OCI-M2 (cell line): ENCODE data around the gene PRDM16.

Source experiments
- DNase-seq: peaks from one replicate; lab custom pipeline; 2025; ENCODE audit not compliant: unreplicated experiment; lab: John Stamatoyannopoulos, UW

Gene PRDM16

GRCh38 chr1:3380469-3380868 is 311.5 kb downstream of the PRDM16 start:
- no peak for DNase-seq

- no peak for DNase-seq
Measured at GRCh38 chr1:3381901-3382300, 312.9 kb downstream of the PRDM16 start.

DNA sequence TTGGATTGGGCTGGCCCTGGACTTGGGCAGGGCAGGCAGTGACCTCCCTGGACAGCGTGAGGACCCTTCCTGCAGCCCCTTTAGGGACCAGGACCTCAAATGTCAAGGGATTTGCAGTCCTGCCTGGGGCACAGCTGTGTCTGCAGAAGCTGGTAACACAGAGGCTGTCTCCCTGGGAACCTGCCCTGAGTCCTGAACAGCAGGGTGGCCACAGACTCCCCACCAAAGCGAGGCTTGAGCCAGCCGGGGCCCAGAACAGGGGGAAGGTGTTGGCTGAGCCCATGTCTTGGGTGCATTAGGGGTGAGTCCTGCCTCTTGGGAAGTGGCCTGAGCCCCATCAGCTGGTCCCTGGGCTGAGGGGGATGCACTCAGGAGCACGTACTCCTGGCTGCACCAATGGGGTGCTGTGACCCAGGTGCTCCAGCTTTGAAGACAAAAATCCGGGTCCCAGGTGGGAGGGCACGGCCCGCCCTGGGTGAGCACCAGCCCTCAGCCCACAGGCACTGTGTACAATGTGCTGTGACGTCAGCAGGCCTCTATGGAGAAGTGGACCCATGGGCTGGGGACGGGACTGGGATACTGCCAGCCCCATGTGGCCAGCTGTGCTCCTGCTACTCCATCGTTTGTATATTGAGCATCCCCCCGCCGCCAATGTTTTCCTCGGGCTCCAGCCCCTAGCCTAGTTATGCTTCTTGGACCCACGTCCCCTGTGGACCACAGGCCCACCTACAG is 313.5 kb downstream of the PRDM16 start:
- no peak for DNase-seq

DNA sequence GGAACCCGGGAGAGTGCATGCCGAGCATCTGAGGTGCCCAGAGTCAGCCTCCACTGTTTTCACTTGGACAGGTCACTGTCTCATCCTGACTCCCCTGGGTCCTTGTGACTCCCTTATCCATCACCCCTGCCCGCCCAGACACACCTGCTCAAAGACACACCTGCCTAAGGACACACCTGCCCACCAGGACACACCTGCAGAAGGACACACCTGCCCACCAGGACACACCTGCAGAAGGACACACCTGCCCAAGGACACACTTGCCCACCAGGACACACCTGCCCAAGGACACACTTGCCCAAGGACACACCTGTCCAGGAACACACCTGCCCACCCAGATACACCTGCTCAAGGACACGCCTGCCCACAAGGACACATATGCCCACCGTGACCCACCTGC is 314.7 kb downstream of the PRDM16 start:
- DNase-seq = no peak

GRCh38 chr1:3384407-3384806 is 315.4 kb downstream of the PRDM16 start:
- DNase-seq = no peak

DNA sequence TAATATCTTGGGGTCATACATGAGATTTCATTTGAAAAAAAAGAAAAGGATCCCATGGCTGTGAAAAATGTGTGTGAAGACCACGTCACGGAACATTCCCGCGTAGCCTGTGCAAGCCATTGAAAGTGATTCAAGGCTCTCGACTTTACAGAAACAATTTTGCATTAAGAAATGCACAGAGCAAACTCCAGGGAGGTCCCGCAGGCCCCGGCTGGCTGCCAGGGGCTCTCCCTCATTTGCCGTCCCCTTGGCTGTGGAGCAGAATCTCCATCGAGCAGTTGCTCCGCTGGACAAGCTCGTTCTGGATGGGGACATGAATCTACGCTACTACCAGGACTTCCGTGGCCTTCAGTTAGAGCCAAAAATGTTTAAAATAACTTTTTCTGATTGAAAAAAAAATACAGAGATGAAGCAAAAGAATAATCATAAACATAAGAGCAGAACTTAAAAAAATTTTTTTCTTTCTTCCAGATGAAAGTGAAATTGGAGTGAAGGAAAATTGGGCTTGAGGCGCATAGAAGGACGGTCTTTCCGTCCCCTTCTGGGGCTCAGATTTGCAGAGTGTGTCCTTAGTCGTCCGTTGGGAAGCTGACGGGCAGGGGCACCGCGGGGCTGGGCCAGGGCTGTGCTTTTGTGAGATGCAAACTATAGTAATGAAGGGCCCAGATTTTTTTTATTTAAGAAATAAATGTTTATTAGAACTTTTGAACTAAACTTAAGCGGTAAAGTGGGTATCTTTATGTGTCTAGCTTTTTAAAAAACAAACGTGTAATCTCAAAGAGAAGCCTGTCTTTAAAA is 317.4 kb downstream of the PRDM16 start:
- no peak for DNase-seq

DNA sequence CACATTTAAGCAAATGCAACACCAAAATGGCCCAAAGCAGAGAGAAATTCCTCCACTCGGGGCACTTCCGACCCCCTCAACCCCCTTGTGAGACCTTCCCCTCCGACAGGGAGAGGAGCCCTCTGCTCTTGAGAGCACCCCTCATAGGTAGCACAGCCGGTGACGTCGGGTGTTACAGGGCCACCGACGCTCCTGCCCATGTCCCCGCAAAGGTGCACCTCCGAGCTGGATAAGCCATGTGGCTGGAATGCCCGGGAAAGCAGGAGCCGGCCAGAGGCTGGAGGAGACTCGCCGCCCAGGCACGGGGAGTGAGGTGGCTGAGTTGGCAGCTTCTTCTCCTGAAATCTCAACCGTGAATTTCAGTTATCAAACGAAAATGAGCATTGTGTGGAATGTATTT is 318.4 kb downstream of the PRDM16 start:
- DNase-seq = no peak

GRCh38 chr1:3389093-3389833 is 320.3 kb downstream of the PRDM16 start:
- DNase-seq = no peak

- no peak for DNase-seq
Measured at GRCh38 chr1:3390291-3390690, 321.3 kb downstream of the PRDM16 start.

GRCh38 chr1:3391711-3392110 is 322.7 kb downstream of the PRDM16 start:
- DNase-seq = no peak

DNA sequence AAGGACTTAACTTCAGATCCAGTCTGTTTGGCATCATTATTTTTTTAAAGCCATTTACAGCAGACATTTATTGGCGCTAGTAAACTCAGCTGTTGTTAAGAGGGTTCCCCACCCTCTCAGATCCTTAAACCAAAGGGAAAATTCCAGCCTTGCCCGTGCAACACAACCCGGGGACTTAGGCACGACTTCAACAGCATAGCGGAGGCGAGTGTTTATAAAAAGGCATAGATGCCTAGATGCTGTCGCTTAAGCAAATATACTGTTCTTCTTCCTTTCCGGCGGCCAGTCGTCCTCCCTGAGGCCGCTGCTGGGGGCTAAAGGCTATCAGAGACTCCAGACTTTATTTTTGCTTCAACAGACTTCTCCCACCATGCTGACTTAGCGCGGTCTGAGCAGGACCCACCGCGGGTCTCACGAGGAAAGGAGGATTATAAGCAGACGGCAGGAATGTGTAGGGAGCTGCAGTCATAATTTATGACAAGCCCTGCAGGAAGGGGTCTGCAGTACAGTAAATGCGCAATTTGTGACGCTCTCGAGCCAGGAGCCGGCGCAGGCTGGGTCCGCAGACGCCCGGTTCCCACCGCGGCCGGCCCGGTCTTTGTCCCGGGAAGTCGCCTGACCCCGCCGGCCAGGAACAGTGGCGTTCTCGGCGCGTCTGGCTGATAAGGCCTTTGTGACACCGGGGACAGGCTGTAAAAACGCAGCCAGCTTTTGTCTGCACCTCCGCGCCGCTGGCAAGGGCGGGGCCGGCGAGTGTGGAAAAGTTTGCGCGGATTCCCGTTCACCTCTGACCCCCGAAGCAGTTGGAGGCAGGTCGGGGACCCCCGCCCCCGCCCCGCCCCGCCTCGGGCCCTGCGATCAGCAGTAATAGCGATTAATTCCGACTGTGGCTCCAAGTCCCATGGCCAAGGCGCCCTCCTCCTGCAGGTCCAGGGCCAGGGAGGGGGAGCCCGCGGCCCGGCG is 324.3 kb downstream of the PRDM16 start:
- no peak for DNase-seq

DNA sequence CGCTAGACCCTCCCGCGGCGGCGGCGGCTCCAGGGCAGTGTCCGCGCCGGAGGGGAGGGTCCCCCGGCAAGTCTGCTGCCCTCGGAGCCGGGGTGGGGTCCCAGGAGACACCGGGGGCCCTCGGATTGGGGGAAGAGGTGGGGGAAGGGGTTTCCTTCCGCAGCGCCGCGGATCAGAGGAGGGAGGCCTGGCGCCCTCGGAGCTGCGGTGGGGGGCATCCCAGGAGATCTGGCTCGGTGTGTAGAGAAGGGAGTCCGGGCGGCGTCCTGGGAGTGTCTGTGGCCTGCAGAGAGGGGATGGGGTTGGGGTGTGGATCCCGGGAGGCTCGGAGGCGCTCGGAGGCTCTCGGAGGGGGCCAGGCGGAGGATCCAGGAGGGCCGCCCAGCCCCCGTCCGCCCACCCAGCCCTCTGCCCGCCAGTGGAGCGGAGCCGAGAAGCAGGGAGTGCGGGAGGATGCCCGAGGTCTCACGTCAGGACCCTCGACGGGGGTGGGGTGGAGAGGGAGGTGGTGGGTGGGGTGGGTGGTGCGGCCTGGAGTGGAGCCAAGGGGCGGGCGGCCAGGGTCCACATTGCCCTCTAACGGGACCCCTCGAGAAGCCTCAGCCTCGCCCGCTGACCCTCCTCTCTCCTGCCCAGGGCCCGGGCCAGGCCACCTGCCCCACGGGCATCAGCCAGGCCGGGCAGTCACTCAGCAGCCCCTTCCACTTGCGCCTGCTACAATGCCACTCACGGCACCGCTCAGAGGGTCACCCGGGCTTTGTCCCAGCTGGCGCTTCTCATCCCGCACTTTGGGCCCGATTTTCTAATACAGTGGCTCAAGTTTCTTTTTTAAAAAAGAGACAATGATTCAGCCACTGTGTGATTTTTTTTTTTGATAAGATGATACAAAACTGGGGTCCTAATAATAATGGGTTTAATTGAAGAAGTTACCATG is 325.3 kb downstream of the PRDM16 start:
- DNase-seq = no peak

DNA sequence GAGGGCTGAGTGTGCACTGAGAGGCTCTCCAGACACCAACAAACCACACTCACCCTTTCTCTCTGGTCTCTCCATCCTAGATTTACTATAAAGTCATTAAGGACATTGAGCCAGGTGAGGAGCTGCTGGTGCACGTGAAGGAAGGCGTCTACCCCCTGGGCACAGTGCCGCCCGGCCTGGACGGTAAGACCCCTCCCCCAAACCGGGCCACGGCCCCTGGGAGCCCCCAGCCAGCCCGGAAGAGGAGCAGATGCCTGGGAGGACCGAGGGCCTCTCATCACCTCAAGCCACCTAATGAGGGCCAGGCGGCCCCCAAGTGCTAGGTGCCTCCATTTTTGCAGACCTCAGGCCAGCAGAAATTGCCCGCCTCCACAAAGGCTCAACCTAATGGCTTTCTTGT is 327.4 kb downstream of the PRDM16 start:
- no peak for DNase-seq

GRCh38 chr1:3397311-3397710 is 328.3 kb downstream of the PRDM16 start:
- no peak for DNase-seq

DNA sequence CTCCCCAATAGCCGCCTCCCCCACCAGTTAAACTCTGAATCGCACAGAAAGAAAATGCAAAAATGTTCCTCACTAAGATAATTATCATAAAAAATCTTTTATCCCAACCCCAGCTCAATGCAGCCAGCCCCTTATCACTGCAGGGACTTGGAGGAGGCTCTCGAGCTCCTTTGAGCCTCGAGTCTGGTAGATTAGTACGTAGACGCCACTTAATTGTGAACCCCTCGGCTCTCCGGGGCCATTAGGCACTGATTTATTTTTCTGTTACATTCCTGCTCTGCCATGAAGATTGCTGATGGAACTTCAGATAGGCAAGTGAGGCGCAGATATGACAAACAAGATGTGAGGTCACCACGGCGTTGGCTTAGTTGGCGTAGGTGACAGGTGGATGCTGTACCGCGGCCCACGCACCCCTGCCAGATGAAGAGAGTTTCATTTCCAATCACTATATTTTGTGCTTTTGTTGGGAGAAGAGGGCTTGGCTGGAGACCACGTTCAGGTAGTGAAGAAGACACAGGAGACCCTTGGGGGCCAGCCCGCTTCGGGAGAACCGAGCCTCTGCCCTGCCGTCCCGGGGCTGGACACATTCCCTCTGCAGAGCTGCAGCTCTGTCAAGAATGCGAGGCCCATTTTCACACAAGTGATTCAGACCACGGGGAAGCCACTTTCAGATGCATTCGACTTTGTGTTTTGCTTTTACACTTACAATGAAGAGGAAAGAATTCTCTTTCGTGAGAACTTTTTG is 329.6 kb downstream of the PRDM16 start:
- DNase-seq = no peak

- no peak for DNase-seq
Measured at GRCh38 chr1:3399732-3400131, 330.7 kb downstream of the PRDM16 start.

DNA sequence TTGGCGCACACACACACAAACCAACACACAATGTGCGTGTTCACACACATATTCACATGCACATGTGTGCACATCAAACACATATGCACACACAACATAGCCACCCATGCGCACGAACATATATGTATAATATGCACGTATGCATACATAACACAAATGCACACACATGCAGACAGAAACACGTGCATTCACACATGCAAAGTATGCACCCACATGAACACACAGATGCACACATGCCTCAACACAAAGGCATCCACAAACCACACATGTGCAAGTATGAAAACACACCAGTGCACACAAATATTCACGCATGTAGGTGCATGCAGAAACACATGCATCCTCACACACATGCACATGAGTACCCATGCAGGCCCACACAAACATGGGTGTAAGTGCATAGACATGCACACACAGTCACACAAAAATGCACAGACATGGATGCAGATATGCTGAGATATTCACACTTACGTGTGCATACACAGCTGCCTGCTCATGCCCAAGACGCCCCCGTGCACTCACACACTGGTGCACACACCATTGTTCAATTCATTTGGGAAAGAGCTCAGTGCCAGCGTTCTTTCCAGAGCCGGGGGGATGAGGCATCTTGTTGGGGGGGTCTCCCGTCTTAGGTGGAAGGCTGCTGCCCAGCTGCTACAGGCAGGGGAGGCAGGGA is 332.7 kb downstream of the PRDM16 start:
- DNase-seq = no peak

DNA sequence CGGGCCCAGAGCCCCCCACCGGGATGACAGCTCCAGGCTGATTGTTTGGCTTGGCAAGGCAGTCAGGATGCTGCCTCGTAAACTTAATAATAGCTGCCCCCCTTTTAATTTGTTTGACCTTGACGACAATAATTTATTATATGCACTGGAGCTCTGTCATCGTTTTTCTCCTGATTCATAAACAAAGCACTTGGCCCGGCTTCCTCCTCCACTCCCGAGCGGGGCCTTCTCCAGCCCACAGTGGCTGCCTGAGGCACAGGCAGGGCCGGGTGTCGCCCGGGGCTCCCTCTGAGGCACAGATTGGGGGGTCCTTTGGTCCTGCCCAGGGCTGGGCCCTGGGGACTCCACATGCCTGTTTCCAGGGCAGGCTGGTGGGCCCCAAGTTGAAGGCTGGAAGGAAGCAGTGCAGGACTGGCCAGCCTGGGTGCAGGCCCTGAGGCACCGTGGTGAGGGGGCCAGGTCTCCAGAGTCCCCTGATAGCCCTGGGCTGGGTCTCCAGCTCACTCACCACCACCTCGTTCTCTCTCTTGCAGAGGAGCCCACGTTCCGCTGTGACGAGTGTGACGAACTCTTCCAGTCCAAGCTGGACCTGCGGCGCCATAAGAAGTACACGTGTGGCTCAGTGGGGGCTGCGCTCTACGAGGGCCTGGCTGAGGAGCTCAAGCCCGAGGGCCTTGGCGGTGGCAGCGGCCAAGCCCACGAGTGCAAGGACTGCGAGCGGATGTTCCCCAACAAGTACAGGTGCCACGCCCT is 333.4 kb downstream of the PRDM16 start:
- DNase-seq = no peak
